WTC11 (cell line): Measurements from ENCODE around the gene PPM1E. TPM values are rescaled to one million over a fixed set of nuclear protein-coding genes. Genes with fewer than 3 reads are reported as not detected.

Experiments
- ATAC-seq: fragments of 200-7000 bp; cut with Tn5 transposase; 2 replicates; pipeline ENCODE4 v1.10.0; 2021; ENCODE audit warnings: mild to moderate bottlenecking, moderate library complexity
- CTCF ChIA-PET: fragments of 300-600 bp; sonication (Branson Sonifier 250); formaldehyde crosslinking; loops from one replicate; lab custom pipeline; 2021; ENCODE audit warnings: antibody characterized with exemption; lab: Charles Lee
- POLR2A ChIA-PET: fragments of 350-600 bp; sonication (Branson Sonifier 250); formaldehyde crosslinking; loops from one replicate; lab custom pipeline; 2021; ENCODE audit warnings: antibody characterized with exemption; lab: Charles Lee
- DNase-seq: peaks from one replicate; pipeline ENCODE4 v3.0.0; 2021; ENCODE audit warnings: low spot score
- H3K27ac Mint-ChIP-seq: 2 replicates; pipeline ENCODE4 v1.8.0; 2021; ENCODE audit warnings: mixed read lengths
- H3K27me3 Mint-ChIP-seq: 2 replicates; pipeline ENCODE4 v1.8.0; 2021; ENCODE audit warnings: low read depth, mild to moderate bottlenecking, moderate library complexity, mixed read lengths
- H3K36me3 Mint-ChIP-seq: 2 replicates; pipeline ENCODE4 v1.8.0; 2021; ENCODE audit warnings: mixed read lengths
- H3K4me1 Mint-ChIP-seq: 2 replicates; pipeline ENCODE4 v1.8.0; 2022; ENCODE audit warnings: mixed read lengths
- H3K4me3 Mint-ChIP-seq: 2 replicates; pipeline ENCODE4 v1.8.0; 2021; ENCODE audit warnings: mild to moderate bottlenecking, moderate library complexity, mixed read lengths
- H3K9me3 Mint-ChIP-seq: 2 replicates; pipeline ENCODE4 v1.8.0; 2021; ENCODE audit warnings: mixed read lengths
- CREM ChIP-seq: sonication (generic); formaldehyde crosslinking; IDR thresholded peaks from 2 replicates; pipeline ENCODE4 v1.8.1; 2022; ENCODE audit warnings: mild to moderate bottlenecking, missing genetic modification reagents, moderate library complexity
- FOXP1 ChIP-seq: sonication (generic); formaldehyde crosslinking; IDR thresholded peaks from 2 replicates; pipeline ENCODE4 v1.8.0; 2022; ENCODE audit warnings: missing genetic modification reagents, mild to moderate bottlenecking, moderate library complexity, borderline replicate concordance
- GRHL2 ChIP-seq: fragments of 250-450 bp; sonication (Bioruptor Pico); IDR thresholded peaks from 2 replicates; pipeline ENCODE4 v1.8.0; 2022; ENCODE audit warnings: mild to moderate bottlenecking, moderate library complexity; ENCODE audit not compliant: insufficient replicate concordance, severe bottlenecking
- JAZF1 ChIP-seq: fragments of 250-450 bp; sonication (Bioruptor Pico); IDR thresholded peaks from 2 replicates; pipeline ENCODE4 v1.9.0; 2021; ENCODE audit warnings: moderate library complexity, mild to moderate bottlenecking, inconsistent platforms
- NR1H2 ChIP-seq: sonication (generic); formaldehyde crosslinking; IDR thresholded peaks from 2 replicates; pipeline ENCODE4 v1.9.0; 2021; ENCODE audit warnings: mild to moderate bottlenecking, moderate library complexity, missing genetic modification reagents
- OVOL2 ChIP-seq: fragments of 250-450 bp; sonication (Bioruptor Pico); IDR thresholded peaks from 2 replicates; pipeline ENCODE4 v1.9.0; 2021; ENCODE audit warnings: mild to moderate bottlenecking, borderline replicate concordance
- SP1 ChIP-seq: sonication (generic); formaldehyde crosslinking; conservative IDR thresholded peaks from 2 replicates; pipeline ENCODE4 v1.8.1; 2022; ENCODE audit warnings: missing genetic modification reagents
- ZNF232 ChIP-seq: sonication (generic); formaldehyde crosslinking; IDR thresholded peaks from 2 replicates; pipeline ENCODE4 v1.8.0; 2022; ENCODE audit warnings: mild to moderate bottlenecking, missing genetic modification reagents
- total RNA-seq: library from RNA; stranded (reverse); gene quantifications from 3 replicates; pipeline ENCODE4 v1.2.3, GENCODE V29; 2021
- TF ChIP-seq, protein P1 (sequence below): sonication (generic); formaldehyde crosslinking; IDR thresholded peaks from 2 replicates; pipeline ENCODE4 v1.8.0; 2022; ENCODE audit warnings: missing genetic modification reagents
- TF ChIP-seq, protein P2 (sequence below): fragments of 200-600 bp; IDR thresholded peaks from 2 replicates; pipeline ENCODE4 v1.8.0; 2022; ENCODE audit warnings: antibody characterized with exemption
- TF ChIP-seq, protein P3 (sequence below): sonication (generic); formaldehyde crosslinking; IDR thresholded peaks from 2 replicates; pipeline ENCODE4 v1.8.1; 2022; ENCODE audit warnings: low read depth, mild to moderate bottlenecking, moderate library complexity, missing genetic modification reagents, borderline replicate concordance
- TF ChIP-seq, protein P4 (sequence below): fragments of 250-450 bp; sonication (Bioruptor Pico); IDR thresholded peaks from 2 replicates; pipeline ENCODE4 v1.8.0; 2021; ENCODE audit warnings: mild to moderate bottlenecking
- TF ChIP-seq, protein P5 (sequence below): sonication (generic); formaldehyde crosslinking; IDR thresholded peaks from 2 replicates; pipeline ENCODE4 v1.8.1; 2022; ENCODE audit warnings: missing genetic modification reagents, borderline replicate concordance
- TF ChIP-seq, protein P6 (sequence below): sonication (generic); formaldehyde crosslinking; IDR thresholded peaks from 2 replicates; pipeline ENCODE4 v1.8.1; 2023; ENCODE audit warnings: mild to moderate bottlenecking, missing genetic modification reagents
- TF ChIP-seq, protein P7 (sequence below): sonication (generic); formaldehyde crosslinking; IDR thresholded peaks from 2 replicates; pipeline ENCODE4 v1.8.1; 2023; ENCODE audit warnings: mild to moderate bottlenecking, missing genetic modification reagents
- TF ChIP-seq, protein P8 (sequence below): sonication (generic); formaldehyde crosslinking; IDR thresholded peaks from 2 replicates; pipeline ENCODE4 v1.8.0; 2023; ENCODE audit warnings: missing genetic modification reagents, mild to moderate bottlenecking, borderline replicate concordance

Gene PPM1E
- total RNA-seq, 1 experiment from 2014 or later, result 8.1 TPM

DNA sequence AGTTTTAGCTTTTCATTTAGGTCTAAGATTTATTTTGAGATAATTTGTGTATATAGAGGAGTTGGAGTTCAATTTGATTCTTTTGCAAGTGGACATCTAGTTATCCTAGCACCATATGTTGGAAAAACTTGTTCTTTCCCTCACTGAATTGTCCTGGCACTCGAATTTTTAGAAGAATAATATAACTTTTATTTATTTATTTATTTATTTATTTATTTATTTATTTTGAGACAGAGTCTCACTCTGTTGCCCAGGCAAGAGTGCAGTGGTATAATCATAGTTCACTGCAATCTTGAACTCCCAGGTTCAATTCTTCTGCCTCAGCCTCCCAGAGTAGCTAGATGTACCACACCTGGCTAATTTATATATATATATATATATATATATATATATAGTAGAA, 29.4 kb downstream of the PPM1E start:
- DNase-seq (no peak), ATAC-seq (no peak)
- Mint-ChIP-seq H3K27ac (no peak overlapping the region), H3K27me3 (no peaks in the 10 kb centered on the region), H3K9me3 (no peaks in the 10 kb centered on the region), H3K36me3 (no peaks in the 10 kb centered on the region), H3K4me3 (no peak overlapping the region), H3K4me1 (0 out of 2 replicates have a peak, but pooled peaks cover 3% of the 10 kb centered on the region)
- no peak for TF ChIP-seq JAZF1 (CRISPR knock-in tag)
- TF ChIP-seq, protein P1, sequence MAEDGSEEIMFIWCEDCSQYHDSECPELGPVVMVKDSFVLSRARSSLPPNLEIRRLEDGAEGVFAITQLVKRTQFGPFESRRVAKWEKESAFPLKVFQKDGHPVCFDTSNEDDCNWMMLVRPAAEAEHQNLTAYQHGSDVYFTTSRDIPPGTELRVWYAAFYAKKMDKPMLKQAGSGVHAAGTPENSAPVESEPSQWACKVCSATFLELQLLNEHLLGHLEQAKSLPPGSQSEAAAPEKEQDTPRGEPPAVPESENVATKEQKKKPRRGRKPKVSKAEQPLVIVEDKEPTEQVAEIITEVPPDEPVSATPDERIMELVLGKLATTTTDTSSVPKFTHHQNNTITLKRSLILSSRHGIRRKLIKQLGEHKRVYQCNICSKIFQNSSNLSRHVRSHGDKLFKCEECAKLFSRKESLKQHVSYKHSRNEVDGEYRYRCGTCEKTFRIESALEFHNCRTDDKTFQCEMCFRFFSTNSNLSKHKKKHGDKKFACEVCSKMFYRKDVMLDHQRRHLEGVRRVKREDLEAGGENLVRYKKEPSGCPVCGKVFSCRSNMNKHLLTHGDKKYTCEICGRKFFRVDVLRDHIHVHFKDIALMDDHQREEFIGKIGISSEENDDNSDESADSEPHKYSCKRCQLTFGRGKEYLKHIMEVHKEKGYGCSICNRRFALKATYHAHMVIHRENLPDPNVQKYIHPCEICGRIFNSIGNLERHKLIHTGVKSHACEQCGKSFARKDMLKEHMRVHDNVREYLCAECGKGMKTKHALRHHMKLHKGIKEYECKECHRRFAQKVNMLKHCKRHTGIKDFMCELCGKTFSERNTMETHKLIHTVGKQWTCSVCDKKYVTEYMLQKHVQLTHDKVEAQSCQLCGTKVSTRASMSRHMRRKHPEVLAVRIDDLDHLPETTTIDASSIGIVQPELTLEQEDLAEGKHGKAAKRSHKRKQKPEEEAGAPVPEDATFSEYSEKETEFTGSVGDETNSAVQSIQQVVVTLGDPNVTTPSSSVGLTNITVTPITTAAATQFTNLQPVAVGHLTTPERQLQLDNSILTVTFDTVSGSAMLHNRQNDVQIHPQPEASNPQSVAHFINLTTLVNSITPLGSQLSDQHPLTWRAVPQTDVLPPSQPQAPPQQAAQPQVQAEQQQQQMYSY, result no peak
- TF ChIP-seq, protein P2, sequence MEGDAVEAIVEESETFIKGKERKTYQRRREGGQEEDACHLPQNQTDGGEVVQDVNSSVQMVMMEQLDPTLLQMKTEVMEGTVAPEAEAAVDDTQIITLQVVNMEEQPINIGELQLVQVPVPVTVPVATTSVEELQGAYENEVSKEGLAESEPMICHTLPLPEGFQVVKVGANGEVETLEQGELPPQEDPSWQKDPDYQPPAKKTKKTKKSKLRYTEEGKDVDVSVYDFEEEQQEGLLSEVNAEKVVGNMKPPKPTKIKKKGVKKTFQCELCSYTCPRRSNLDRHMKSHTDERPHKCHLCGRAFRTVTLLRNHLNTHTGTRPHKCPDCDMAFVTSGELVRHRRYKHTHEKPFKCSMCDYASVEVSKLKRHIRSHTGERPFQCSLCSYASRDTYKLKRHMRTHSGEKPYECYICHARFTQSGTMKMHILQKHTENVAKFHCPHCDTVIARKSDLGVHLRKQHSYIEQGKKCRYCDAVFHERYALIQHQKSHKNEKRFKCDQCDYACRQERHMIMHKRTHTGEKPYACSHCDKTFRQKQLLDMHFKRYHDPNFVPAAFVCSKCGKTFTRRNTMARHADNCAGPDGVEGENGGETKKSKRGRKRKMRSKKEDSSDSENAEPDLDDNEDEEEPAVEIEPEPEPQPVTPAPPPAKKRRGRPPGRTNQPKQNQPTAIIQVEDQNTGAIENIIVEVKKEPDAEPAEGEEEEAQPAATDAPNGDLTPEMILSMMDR, result no peak
- TF ChIP-seq, protein P3, sequence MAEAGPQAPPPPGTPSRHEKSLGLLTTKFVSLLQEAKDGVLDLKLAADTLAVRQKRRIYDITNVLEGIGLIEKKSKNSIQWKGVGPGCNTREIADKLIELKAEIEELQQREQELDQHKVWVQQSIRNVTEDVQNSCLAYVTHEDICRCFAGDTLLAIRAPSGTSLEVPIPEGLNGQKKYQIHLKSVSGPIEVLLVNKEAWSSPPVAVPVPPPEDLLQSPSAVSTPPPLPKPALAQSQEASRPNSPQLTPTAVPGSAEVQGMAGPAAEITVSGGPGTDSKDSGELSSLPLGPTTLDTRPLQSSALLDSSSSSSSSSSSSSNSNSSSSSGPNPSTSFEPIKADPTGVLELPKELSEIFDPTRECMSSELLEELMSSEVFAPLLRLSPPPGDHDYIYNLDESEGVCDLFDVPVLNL (CRISPR knock-in tag), result no peak
- TF ChIP-seq, protein P4, sequence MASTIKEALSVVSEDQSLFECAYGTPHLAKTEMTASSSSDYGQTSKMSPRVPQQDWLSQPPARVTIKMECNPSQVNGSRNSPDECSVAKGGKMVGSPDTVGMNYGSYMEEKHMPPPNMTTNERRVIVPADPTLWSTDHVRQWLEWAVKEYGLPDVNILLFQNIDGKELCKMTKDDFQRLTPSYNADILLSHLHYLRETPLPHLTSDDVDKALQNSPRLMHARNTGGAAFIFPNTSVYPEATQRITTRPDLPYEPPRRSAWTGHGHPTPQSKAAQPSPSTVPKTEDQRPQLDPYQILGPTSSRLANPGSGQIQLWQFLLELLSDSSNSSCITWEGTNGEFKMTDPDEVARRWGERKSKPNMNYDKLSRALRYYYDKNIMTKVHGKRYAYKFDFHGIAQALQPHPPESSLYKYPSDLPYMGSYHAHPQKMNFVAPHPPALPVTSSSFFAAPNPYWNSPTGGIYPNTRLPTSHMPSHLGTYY (CRISPR knock-in tag), result no peak
- no peak for TF ChIP-seq SP1 (CRISPR knock-in tag)
- no peak for TF ChIP-seq FOXP1
- no peak for TF ChIP-seq NR1H2 (CRISPR knock-in tag)
- CTCF ChIA-PET, result no interaction called here
- POLR2A ChIA-PET, result no interaction called here

DNA sequence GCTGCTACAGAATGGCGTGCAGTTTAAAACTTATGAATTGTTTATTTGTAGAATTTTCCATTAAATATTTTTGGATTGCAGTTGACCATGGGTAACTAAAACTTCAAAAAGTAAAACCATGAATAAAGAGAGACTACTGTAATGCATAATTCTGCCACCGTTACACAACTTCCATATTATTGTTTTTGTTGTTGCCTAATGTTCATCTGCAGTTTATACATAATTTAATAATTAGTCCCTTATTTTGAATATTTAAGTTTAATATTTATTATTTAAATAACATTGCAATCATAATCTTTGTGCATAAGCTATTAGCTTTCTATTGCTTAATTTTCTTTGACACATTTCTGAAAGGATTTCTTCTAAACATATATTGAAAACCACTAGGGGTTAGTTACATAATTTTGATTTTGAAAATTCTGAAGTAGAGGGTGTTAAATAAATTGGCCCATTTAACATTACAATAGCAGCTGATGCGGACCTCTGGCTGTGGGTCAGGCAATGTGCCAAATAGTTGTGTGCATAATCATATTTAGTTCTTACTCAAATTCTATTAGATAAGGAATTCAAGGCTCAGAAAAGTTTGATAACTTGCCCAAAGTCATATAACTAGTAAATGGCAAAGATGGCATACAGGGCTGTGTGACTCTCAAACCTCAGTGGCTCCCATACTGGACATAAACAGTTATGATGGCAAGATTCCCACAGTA, 31.1 kb downstream of the PPM1E start:
- POLR2A ChIA-PET, result no interaction called here
- TF ChIP-seq, protein P5, sequence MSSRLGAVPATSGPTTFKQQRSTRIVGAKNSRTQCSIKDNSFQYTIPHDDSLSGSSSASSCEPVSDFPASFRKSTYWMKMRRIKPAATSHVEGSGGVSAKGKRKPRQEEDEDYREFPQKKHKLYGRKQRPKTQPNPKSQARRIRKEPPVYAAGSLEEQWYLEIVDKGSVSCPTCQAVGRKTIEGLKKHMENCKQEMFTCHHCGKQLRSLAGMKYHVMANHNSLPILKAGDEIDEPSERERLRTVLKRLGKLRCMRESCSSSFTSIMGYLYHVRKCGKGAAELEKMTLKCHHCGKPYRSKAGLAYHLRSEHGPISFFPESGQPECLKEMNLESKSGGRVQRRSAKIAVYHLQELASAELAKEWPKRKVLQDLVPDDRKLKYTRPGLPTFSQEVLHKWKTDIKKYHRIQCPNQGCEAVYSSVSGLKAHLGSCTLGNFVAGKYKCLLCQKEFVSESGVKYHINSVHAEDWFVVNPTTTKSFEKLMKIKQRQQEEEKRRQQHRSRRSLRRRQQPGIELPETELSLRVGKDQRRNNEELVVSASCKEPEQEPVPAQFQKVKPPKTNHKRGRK, result no peak
- TF ChIP-seq, protein P6, sequence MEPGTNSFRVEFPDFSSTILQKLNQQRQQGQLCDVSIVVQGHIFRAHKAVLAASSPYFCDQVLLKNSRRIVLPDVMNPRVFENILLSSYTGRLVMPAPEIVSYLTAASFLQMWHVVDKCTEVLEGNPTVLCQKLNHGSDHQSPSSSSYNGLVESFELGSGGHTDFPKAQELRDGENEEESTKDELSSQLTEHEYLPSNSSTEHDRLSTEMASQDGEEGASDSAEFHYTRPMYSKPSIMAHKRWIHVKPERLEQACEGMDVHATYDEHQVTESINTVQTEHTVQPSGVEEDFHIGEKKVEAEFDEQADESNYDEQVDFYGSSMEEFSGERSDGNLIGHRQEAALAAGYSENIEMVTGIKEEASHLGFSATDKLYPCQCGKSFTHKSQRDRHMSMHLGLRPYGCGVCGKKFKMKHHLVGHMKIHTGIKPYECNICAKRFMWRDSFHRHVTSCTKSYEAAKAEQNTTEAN (CRISPR knock-in tag), result no peak
- TF ChIP-seq ZNF232 (no peak), GRHL2 (no peak), OVOL2 (CRISPR knock-in tag) (no peak), CREM (CRISPR knock-in tag) (no peak)
- TF ChIP-seq, protein P7, sequence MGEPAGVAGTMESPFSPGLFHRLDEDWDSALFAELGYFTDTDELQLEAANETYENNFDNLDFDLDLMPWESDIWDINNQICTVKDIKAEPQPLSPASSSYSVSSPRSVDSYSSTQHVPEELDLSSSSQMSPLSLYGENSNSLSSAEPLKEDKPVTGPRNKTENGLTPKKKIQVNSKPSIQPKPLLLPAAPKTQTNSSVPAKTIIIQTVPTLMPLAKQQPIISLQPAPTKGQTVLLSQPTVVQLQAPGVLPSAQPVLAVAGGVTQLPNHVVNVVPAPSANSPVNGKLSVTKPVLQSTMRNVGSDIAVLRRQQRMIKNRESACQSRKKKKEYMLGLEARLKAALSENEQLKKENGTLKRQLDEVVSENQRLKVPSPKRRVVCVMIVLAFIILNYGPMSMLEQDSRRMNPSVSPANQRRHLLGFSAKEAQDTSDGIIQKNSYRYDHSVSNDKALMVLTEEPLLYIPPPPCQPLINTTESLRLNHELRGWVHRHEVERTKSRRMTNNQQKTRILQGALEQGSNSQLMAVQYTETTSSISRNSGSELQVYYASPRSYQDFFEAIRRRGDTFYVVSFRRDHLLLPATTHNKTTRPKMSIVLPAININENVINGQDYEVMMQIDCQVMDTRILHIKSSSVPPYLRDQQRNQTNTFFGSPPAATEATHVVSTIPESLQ (CRISPR knock-in tag), result no peak
- TF ChIP-seq, protein P8, sequence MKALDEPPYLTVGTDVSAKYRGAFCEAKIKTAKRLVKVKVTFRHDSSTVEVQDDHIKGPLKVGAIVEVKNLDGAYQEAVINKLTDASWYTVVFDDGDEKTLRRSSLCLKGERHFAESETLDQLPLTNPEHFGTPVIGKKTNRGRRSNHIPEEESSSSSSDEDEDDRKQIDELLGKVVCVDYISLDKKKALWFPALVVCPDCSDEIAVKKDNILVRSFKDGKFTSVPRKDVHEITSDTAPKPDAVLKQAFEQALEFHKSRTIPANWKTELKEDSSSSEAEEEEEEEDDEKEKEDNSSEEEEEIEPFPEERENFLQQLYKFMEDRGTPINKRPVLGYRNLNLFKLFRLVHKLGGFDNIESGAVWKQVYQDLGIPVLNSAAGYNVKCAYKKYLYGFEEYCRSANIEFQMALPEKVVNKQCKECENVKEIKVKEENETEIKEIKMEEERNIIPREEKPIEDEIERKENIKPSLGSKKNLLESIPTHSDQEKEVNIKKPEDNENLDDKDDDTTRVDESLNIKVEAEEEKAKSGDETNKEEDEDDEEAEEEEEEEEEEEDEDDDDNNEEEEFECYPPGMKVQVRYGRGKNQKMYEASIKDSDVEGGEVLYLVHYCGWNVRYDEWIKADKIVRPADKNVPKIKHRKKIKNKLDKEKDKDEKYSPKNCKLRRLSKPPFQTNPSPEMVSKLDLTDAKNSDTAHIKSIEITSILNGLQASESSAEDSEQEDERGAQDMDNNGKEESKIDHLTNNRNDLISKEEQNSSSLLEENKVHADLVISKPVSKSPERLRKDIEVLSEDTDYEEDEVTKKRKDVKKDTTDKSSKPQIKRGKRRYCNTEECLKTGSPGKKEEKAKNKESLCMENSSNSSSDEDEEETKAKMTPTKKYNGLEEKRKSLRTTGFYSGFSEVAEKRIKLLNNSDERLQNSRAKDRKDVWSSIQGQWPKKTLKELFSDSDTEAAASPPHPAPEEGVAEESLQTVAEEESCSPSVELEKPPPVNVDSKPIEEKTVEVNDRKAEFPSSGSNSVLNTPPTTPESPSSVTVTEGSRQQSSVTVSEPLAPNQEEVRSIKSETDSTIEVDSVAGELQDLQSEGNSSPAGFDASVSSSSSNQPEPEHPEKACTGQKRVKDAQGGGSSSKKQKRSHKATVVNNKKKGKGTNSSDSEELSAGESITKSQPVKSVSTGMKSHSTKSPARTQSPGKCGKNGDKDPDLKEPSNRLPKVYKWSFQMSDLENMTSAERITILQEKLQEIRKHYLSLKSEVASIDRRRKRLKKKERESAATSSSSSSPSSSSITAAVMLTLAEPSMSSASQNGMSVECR, result no peak

More for the DNA sequence above, 31.1 kb downstream of the PPM1E start:
- Mint-ChIP-seq H3K27ac (no peak overlapping the region), H3K27me3 (no peaks in the 10 kb centered on the region), H3K4me3 (no peak overlapping the region), H3K9me3 (no peaks in the 10 kb centered on the region), H3K36me3 (no peaks in the 10 kb centered on the region), H3K4me1 (0 out of 2 replicates have a peak, but pooled peaks cover 3% of the 10 kb centered on the region)
- DNase-seq (no peak), ATAC-seq (no peak)
- CTCF ChIA-PET, result interaction anchor here (0.9 kb wide), 1 partner anchor 246 kb away, joined by 3 read pairs; no protein-coding TSS in a partner anchor
